Uterus (tissue), 4 donors: Measurements from ENCODE around the gene RGS9. TPM values are rescaled to one million over a fixed set of nuclear protein-coding genes. Genes with fewer than 3 reads are reported as not detected.

Experiments used
- DNase-seq, 2 donors: peaks; one replicate each; pipeline ENCODE4 v3.0.0-alpha.2; 2019 to 2020
- H3K27ac ChIP-seq, 2 donors: fragments of 200-600 bp; sonication (generic); 1 replicate in 1 of 2; 2 replicates in 1 of 2; pipeline ENCODE4 v1.5.1; 2016 to 2018
- H3K27me3 ChIP-seq, 2 donors: fragments of 200-600 bp; sonication (generic); one replicate each; pipeline ENCODE4 v1.5.1; 2018 to 2019; ENCODE audit warnings: control low read depth in 1 of 2
- H3K36me3 ChIP-seq, 2 donors: fragments of 200-600 bp; sonication (generic); one replicate each; pipeline ENCODE4 v1.5.1; 2019; ENCODE audit warnings: control low read depth in 1 of 2
- H3K4me1 ChIP-seq, 2 donors: fragments of 200-600 bp; sonication (generic); one replicate each; pipeline ENCODE4 v1.5.1; 2018 to 2019; ENCODE audit warnings: control low read depth in 1 of 2
- H3K4me3 ChIP-seq, 2 donors: fragments of 200-600 bp; sonication (generic); 1 replicate in 1 of 2; 2 replicates in 1 of 2; pipeline ENCODE4 v1.5.1; 2018 to 2019; ENCODE audit warnings: mild to moderate bottlenecking in 1 of 2
- H3K9me3 ChIP-seq, 2 donors: fragments of 200-600 bp; sonication (generic); one replicate each; pipeline ENCODE4 v1.5.1; 2019; ENCODE audit warnings: control low read depth in 1 of 2
- POLR2A ChIP-seq, 2 donors: fragments of 450-650 bp; IDR thresholded peaks; one replicate each; pipeline ENCODE4 v1.6.1; 2016; ENCODE audit warnings: antibody characterized with exemption in 2 of 2, mild to moderate bottlenecking in 1 of 2, moderate library complexity in 1 of 2
- intact Hi-C: fragments of 100-400 bp; cut with DNase I; formaldehyde crosslinking; loops from one replicate; pipeline ENCODE4 v1.15.1; 2023; ENCODE audit warnings: low total_unique reads
- total RNA-seq, 4 donors: library from RNA; depleted of rRNA in 3 of 4; stranded (reverse); fragments of >200 nt in 3 of 4; gene quantifications; one replicate each; pipeline versions ENCODE4 v1.1.0 to v1.2.4, GENCODE V29; 2014 to 2023
- TF ChIP-seq, protein P1 (sequence below), 4 experiments: fragments of 200-600 bp in 2 of 4; fragments of 450-650 bp in 2 of 4; sonication (generic) in 2 of 4; IDR thresholded peaks; one replicate each; pipeline ENCODE4 v1.5.1; 2016 to 2019; ENCODE audit warnings: antibody characterized with exemption in 4 of 4, mild to moderate bottlenecking in 2 of 4, moderate library complexity in 1 of 4
- donor health status: DM: yes; HTN: yes; CAD: no.

The RGS9 gene
- total RNA-seq, 4 donors from 2014 or later, result 3.5 to 19.1 (median 6.9) TPM

DNA sequence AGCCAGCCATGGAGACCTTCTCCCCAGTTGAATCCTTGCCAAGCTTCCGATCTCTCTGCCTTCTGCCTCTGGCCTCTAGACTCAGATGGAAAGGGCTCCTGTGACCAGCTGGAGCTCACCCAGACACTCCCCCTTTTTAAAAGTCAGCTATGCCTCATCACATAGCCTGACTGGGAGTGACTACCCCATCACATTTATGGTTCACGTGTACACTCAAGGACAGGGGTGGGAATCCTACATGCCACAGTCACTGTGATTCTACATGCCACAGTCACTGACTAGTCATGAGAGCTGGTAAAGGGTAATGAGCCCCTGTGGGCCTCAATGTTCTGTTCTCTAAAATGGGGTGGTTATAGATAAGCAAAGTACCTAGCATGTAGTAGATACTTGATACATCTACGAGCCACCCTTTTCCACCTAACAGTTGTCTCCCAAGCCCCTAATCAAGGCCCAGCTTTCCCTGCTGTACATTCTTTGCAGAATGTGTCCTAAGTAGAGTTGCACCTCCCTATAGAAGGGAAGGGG, 85.1 kb downstream of the RGS9 start:
- Histone ChIP-seq H3K27ac (no peak overlapping the region), H3K9me3 (no peaks in the 10 kb centered on the region), H3K4me1 (no peaks in the 10 kb centered on the region), H3K36me3 (no peaks in the 10 kb centered on the region), H3K4me3 (no peak overlapping the region), H3K27me3 (no peaks in the 10 kb centered on the region)
- TF ChIP-seq POLR2A (IDR thresholded peaks at IDR 0.05), result no peak
- TF ChIP-seq, protein P1, sequence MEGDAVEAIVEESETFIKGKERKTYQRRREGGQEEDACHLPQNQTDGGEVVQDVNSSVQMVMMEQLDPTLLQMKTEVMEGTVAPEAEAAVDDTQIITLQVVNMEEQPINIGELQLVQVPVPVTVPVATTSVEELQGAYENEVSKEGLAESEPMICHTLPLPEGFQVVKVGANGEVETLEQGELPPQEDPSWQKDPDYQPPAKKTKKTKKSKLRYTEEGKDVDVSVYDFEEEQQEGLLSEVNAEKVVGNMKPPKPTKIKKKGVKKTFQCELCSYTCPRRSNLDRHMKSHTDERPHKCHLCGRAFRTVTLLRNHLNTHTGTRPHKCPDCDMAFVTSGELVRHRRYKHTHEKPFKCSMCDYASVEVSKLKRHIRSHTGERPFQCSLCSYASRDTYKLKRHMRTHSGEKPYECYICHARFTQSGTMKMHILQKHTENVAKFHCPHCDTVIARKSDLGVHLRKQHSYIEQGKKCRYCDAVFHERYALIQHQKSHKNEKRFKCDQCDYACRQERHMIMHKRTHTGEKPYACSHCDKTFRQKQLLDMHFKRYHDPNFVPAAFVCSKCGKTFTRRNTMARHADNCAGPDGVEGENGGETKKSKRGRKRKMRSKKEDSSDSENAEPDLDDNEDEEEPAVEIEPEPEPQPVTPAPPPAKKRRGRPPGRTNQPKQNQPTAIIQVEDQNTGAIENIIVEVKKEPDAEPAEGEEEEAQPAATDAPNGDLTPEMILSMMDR (IDR thresholded peaks at IDR 0.05), result no peak
- DNase-seq, result no peak
- intact Hi-C loops, result no loop called here

DNA sequence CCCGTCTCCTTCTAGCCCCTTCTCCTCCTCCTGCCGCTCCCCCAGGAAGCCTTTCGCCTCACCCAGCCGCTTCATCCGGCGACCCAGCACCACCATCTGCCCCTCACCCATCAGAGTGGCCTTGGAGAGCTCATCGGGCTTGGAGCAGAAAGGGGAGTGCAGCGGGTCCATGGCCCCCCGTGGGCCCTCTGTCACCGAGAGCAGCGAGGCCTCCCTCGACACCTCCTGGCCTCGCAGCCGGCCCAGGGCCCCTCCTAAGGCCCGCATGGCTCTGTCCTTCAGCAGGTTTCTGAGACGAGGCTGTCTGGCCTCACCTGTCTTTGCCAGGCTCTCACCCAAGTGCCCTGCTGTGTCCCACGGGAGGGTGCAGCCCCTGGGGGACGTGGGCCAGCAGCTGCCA, 87.9 kb downstream of the RGS9 start:
- no peak overlapping the region for H3K4me3 ChIP-seq
- TF ChIP-seq, protein P1 (IDR thresholded peaks at IDR 0.05), result no peak
- no peak for TF ChIP-seq POLR2A (IDR thresholded peaks at IDR 0.05)
- H3K36me3 ChIP-seq, result no peaks in the 10 kb centered on the region
- no peak overlapping the region for H3K27ac ChIP-seq
- intact Hi-C loops, result no loop called here
- no peaks in the 10 kb centered on the region for H3K27me3 ChIP-seq
- H3K4me1 ChIP-seq, result no peaks in the 10 kb centered on the region
- no peak for DNase-seq
- no peaks in the 10 kb centered on the region for H3K9me3 ChIP-seq

DNA sequence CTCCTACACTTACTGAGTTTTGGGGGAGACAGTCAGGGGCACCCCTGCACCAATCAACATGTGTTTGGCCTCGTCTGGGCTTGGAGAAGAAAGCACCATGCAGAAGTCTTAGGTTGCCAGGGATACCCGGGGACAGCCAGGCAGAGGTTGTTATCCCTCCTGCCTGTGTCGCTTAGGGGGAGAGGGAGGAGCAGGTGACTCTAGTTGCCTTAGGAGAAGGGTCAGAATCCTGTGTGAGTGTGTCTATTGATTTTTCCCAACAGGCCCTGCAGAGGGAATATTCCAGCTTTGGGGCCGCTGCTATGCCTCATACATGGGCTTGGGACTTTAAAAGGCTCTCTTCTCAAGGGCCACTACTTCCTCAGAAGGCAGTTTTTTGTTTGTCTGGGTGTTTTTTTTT, 89.1 kb downstream of the RGS9 start:
- Histone ChIP-seq H3K4me3 (no peak overlapping the region), H3K27me3 (no peaks in the 10 kb centered on the region), H3K4me1 (no peaks in the 10 kb centered on the region), H3K27ac (no peak overlapping the region), H3K36me3 (no peaks in the 10 kb centered on the region), H3K9me3 (no peaks in the 10 kb centered on the region)
- DNase-seq, result no peak
- TF ChIP-seq, protein P1 (IDR thresholded peaks at IDR 0.05), result no peak
- no peak for TF ChIP-seq POLR2A (IDR thresholded peaks at IDR 0.05)
- intact Hi-C loops, result no loop called here

DNA sequence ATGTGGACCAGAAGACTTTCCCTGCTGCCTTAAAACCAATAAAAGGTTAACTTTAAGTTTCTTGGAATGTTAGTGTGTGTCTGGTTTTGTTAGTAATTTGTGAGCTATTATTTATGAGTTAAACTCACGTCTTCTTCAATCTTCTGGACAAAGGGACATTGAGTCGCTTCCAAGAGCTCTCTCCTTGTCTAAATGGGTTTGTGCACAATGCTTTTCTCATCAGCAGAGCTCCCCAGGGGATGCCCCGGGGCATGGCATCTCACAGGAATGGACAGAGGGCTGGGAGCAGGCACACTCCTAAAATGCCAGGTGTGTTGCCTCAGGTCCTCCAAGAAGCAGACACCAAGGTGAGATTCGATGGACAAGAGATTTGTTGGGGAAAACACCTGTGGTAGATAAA, 90.5 kb downstream of the RGS9 start:
- Histone ChIP-seq H3K27ac (no peak overlapping the region), H3K27me3 (no peaks in the 10 kb centered on the region), H3K36me3 (no peaks in the 10 kb centered on the region), H3K4me3 (no peak overlapping the region), H3K9me3 (no peaks in the 10 kb centered on the region), H3K4me1 (no peaks in the 10 kb centered on the region)
- TF ChIP-seq POLR2A (IDR thresholded peaks at IDR 0.05), result no peak
- TF ChIP-seq, protein P1 (IDR thresholded peaks at IDR 0.05), result no peak
- intact Hi-C loops, result no loop called here
- DNase-seq, result no peak

DNA sequence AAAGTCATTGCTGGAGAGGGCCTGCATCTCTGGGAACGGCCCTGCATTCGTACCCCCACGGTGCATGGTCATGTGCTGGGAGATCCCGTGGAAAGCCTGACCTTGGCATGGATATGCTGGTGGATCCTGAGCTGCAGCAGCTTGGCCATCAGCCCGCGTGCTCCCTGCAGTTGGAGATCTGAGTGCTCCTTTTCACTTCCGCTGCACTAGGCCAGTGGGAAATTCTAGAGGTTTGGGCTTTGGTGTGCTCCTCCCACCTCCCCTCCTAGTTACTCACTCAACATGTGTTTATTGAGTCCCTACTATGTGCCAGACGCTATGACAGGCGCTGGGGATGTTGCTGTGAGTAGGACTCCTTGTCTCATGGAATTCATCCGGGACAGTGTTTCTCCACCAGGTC, 91.1 kb downstream of the RGS9 start:
- no peak overlapping the region for H3K4me3 ChIP-seq
- H3K27ac ChIP-seq, result no peak overlapping the region
- intact Hi-C loops, result no loop called here
- no peaks in the 10 kb centered on the region for H3K9me3 ChIP-seq
- no peak for DNase-seq
- no peaks in the 10 kb centered on the region for H3K4me1 ChIP-seq
- TF ChIP-seq, protein P1 (IDR thresholded peaks at IDR 0.05), result no peak
- no peak for TF ChIP-seq POLR2A (IDR thresholded peaks at IDR 0.05)
- no peaks in the 10 kb centered on the region for H3K27me3 ChIP-seq
- no peaks in the 10 kb centered on the region for H3K36me3 ChIP-seq
